Effector memory CD4-positive, alpha-beta T cell (primary cell): ENCODE measurements around the gene ATF6.
"Not testable (repeated sequence)": the region's sequence is repeated elsewhere in the genome, so short reads cannot be mapped to it uniquely, and the experiment has no call there.

ENCODE experiments used
- DNase-seq, 3 donors: peaks; one replicate each; pipeline ENCODE4 v3.0.0-alpha.2; 2020
- H3K27ac ChIP-seq: 2 replicates; pipeline ENCODE4 v1.7.0; 2013; ENCODE audit warnings: mild to moderate bottlenecking, low read length, moderate library complexity; ENCODE audit not compliant: insufficient read depth, poor library complexity, severe bottlenecking
- H3K27me3 ChIP-seq: replicated peaks from 2 replicates; pipeline ENCODE4 v1.7.0; 2013; ENCODE audit warnings: mild to moderate bottlenecking, low read length; ENCODE audit not compliant: insufficient read depth, control insufficient read depth, poor library complexity, severe bottlenecking
- H3K36me3 ChIP-seq: 2 replicates; pipeline ENCODE4 v1.7.0; 2013; ENCODE audit warnings: mild to moderate bottlenecking, low read length, moderate library complexity; ENCODE audit not compliant: control insufficient read depth, insufficient read depth
- H3K4me1 ChIP-seq: 2 replicates; pipeline ENCODE4 v1.7.0; 2013; ENCODE audit warnings: low read length, mild to moderate bottlenecking; ENCODE audit not compliant: control insufficient read depth, insufficient read depth, poor library complexity, severe bottlenecking
- H3K4me3 ChIP-seq: 2 replicates; pipeline ENCODE4 v1.7.0; 2013; ENCODE audit warnings: low read length, low read depth, mild to moderate bottlenecking; ENCODE audit not compliant: insufficient read depth, poor library complexity, severe bottlenecking
- H3K9me3 ChIP-seq: 2 replicates; pipeline ENCODE4 v1.7.0; 2013; ENCODE audit warnings: mild to moderate bottlenecking, low read length, moderate library complexity; ENCODE audit not compliant: control insufficient read depth

ATF6 gene

DNA sequence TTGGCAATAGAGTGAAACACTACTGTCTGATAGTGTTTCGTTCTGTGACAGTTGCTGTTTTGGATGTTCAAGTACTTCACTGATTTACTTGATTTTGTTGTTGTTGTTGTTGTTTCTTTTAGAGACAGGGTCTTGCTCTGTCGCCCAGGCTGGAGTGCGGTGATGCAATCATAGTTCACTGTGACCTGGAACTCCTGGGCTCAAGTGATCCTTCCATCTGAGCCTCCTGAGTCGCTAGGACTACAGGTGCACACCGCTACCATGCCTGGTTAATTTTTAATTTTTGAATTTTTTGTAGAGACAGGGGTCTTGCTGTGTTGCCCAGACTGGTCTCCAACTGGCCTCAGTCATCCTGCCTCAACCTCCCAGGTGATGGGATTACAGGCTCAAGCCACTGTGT, 2.3 kb downstream of the ATF6 start:
- Histone ChIP-seq H3K27ac (no peak overlapping the region), H3K27me3 (no peaks in the 10 kb centered on the region), H3K9me3 (no peaks in the 10 kb centered on the region), H3K36me3 (no peaks in the 10 kb centered on the region), H3K4me1 (peaks cover 26% of the 10 kb centered on the region), H3K4me3 (no peak overlapping the region)
- DNase-seq = no peak

DNA sequence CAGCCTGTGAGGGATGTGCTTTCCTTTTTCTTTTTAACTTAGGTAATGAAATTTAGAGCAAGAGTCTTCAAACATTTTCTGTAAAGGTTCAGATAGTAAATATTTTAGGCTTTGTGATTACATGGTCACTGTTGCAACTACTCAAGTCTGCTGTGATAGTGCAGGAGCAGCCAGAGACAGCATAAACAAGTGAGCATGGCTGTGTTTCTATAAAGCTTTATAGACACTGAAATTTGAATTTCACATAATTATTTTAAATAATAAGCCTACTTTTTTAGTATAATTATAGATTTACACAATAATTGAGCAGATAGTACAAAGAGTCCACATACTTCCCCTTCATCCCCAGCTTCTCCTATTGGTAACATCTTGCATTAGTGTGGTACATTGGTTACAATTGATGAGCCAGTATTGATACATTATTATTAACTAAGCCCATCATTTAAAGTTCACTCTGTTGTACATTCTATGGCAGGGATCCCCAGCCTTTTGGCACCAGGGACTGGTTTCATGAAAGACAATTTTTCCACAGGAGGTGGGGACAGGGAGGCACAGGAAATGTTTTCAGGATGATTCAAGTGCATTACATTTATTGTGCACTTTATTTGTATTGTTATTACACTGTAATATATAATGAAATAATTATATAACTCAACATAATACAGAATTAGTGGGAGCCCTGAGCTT, 3.0 kb downstream of the ATF6 start:
- Histone ChIP-seq H3K4me3 (no peak overlapping the region), H3K9me3 (no peaks in the 10 kb centered on the region), H3K4me1 (peaks cover 29% of the 10 kb centered on the region), H3K27ac (no peak overlapping the region), H3K36me3 (no peaks in the 10 kb centered on the region), H3K27me3 (no peaks in the 10 kb centered on the region)
- DNase-seq = no peak

DNA sequence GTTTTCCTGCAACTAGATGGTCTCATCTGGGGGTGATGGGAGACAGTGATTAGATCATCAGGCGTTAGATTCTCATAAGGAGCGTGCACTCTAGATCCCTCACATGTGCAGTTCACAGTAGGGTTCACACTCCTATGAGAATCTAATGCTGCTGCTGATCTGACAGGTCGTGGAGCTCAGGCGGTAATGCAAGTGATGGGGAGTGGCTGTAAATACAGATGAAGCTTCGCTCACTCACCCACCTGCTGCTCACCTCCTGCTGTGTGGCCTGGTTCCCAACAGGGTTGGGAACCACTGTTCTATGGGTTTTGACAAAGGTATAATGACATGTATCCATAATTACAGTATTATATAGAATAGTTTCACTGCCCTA, 3.5 kb downstream of the ATF6 start:
- not testable (repeated sequence) for H3K4me3 ChIP-seq, H3K27ac ChIP-seq, H3K36me3 ChIP-seq, H3K9me3 ChIP-seq, H3K27me3 ChIP-seq, DNase-seq
- peaks cover 29% of the 10 kb centered on the region for H3K4me1 ChIP-seq

DNA sequence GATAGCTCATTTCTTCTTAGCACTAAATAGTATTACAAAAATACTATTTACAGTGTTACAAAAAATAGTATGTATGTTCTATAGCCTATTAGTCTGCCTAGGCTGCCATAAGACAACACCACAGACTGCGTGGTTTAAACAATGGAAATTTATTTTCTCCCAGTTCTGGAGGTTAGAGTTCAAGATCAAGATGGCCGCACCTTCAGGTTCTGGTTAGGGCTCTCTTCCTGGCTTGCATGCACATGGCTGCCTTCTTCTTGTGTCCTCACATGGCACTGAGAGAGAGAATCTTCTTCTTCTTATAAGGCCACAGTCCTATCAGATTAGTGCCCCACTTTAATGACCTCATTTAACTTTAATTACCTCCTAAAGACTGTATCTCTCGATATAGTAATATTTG, 4.1 kb downstream of the ATF6 start:
- Histone ChIP-seq H3K4me3 (no peak overlapping the region), H3K36me3 (no peaks in the 10 kb centered on the region), H3K27ac (no peak overlapping the region), H3K9me3 (no peaks in the 10 kb centered on the region), H3K27me3 (no peaks in the 10 kb centered on the region), H3K4me1 (peaks cover 29% of the 10 kb centered on the region)
- no peak for DNase-seq

DNA sequence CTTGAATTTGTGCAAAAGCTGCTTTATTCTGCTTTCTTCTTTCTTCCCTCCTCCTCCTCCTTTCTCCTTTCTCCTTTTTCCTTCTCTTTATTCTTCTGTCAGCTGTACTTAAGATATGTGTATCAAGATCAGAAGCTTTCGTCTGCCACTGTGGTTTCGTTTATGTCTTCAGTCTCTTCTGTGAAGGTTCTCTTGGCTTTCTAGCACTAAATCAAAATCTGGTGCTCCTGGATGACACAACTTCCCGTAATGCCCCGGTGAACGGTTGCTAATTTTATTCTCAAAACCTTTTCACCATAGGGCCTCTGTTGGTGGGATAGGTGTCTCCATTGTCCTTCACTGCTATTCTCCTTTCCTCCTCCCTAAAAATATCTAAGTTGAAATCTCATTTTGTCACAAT, 5.0 kb downstream of the ATF6 start:
- Histone ChIP-seq H3K9me3 (no peaks in the 10 kb centered on the region), H3K4me1 (peaks cover 29% of the 10 kb centered on the region), H3K4me3 (no peak overlapping the region), H3K36me3 (no peaks in the 10 kb centered on the region), H3K27ac (no peak overlapping the region), H3K27me3 (no peaks in the 10 kb centered on the region)
- no peak for DNase-seq

DNA sequence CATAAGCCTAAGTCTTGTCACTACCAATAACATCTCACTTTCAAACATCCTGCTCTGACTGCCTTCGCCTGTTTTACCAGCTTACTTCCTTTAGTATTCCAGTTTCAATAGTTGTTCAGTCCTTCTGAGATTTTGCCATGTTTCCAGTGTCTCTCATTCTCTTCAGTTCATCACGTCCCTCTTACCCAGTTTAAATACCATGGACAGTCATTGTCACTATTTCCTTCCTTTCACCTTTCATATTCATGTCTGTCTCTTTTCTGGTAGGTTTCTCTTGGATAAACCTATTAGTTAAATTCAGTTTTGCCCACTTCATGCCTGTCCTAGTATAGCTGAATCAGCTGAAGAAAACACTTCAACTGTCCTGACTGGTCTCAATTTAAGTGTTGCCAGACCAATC, 5.9 kb downstream of the ATF6 start:
- no peak for DNase-seq
- no peaks in the 10 kb centered on the region for H3K9me3 ChIP-seq
- H3K27ac ChIP-seq = no peak overlapping the region
- H3K4me1 ChIP-seq = peaks cover 25% of the 10 kb centered on the region
- H3K27me3 ChIP-seq = no peaks in the 10 kb centered on the region
- H3K36me3 ChIP-seq = no peaks in the 10 kb centered on the region
- H3K4me3 ChIP-seq = no peak overlapping the region

DNA sequence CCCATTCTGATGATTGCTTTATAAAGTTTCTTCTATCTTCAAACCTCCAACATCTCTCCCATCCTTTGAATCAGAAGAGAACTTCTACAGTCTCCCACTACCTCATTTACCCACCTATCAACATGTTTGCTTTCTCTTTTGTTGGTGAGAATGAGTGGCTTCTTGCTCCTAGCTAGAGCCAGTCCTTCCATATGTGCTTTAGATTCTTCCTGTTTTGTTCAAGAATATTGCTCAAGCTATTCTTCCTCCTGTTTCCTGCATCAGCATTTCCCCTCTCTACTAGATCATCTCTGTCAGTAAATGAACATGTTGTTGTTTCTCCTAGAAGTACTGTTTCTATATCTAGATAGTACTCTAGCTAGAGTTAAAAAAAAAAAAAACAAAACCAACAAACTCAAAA, 6.3 kb downstream of the ATF6 start:
- H3K4me3 ChIP-seq = no peak overlapping the region
- H3K27ac ChIP-seq = no peak overlapping the region
- no peaks in the 10 kb centered on the region for H3K9me3 ChIP-seq
- no peaks in the 10 kb centered on the region for H3K36me3 ChIP-seq
- DNase-seq = no peak
- H3K4me1 ChIP-seq = peaks cover 23% of the 10 kb centered on the region
- no peaks in the 10 kb centered on the region for H3K27me3 ChIP-seq

DNA sequence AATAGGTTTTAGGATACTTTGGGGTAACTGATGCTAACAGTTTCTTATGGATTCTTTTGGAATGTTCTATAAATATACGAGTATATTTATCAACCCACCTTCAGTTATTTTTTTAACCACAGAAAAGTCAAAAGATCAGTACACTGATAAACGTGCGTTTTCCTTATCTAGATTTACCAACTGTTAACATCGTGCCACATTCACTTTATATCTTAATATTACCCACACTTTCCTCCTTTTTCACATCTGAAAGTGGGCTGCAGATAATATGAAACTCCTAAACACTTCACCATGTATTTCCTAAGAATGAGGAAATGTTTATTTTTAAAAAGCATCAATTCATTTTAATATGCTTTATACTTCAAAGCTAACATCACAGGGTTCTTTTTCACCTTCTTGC, 7.7 kb downstream of the ATF6 start:
- H3K27ac ChIP-seq = no peak overlapping the region
- peaks cover 23% of the 10 kb centered on the region for H3K4me1 ChIP-seq
- no peaks in the 10 kb centered on the region for H3K27me3 ChIP-seq
- no peaks in the 10 kb centered on the region for H3K9me3 ChIP-seq
- DNase-seq = no peak
- H3K36me3 ChIP-seq = no peaks in the 10 kb centered on the region
- H3K4me3 ChIP-seq = no peak overlapping the region

DNA sequence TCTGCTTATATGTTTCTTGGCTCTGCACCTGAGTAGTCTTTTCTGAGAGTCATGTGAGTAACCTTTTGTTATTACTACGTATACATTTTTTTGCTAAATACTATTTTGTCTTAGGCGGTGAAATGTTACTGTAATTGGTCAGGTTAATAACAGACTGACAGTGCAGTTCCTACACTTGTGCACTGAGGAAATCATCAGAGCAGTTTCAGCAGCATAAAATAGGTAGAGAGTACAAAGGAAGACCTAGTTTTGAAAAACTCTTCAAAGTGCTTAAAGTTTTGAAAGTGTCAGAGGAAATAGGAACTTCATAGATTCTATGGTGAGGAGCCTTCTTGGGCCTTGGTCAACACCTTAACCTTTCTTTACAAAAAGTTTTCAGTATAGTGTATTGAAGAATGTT, 11.1 kb downstream of the ATF6 start:
- no peak overlapping the region for H3K27ac ChIP-seq
- H3K27me3 ChIP-seq = no peaks in the 10 kb centered on the region
- peaks cover 8% of the 10 kb centered on the region for H3K36me3 ChIP-seq
- H3K9me3 ChIP-seq = no peaks in the 10 kb centered on the region
- peaks cover 8% of the 10 kb centered on the region for H3K4me1 ChIP-seq
- no peak for DNase-seq
- no peak overlapping the region for H3K4me3 ChIP-seq

DNA sequence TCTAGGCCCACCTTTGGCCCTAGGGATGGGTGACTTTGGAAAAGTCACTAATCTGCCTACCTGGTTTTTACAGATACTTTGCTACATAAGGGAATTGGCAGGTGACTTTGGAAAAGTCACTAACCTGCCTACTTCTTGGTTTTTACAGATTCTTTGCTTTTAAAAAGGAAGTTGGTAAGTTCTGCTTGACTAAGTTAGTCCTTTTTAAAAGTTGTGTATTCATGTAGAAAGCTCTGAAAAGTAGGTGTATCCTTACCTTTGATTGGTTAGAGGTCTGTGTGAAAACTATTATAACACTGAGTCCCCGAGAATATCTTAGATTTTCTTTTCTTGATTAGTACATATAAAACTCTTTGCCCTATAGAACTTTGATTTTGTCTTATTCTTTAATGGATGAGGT, 12.4 kb downstream of the ATF6 start:
- no peak overlapping the region for H3K27ac ChIP-seq
- no peak for DNase-seq
- peaks cover 19% of the 10 kb centered on the region for H3K36me3 ChIP-seq
- H3K4me3 ChIP-seq = no peak overlapping the region
- H3K27me3 ChIP-seq = no peaks in the 10 kb centered on the region
- no peaks in the 10 kb centered on the region for H3K9me3 ChIP-seq
- peaks cover 2% of the 10 kb centered on the region for H3K4me1 ChIP-seq
